Muscle layer of colon (tissue), 2 donors: ENCODE data around the gene INHBB.

ENCODE experiments used
- H3K27ac ChIP-seq: one replicate; pipeline ENCODE4 v1.7.0; 2013; ENCODE audit warnings: low read depth, mild to moderate bottlenecking, low read length, moderate library complexity
- H3K27me3 ChIP-seq, 2 donors: one replicate each; pipeline ENCODE4 v1.7.0; 2013; ENCODE audit warnings: low read length in 2 of 2, mild to moderate bottlenecking in 2 of 2; ENCODE audit not compliant: insufficient read depth in 2 of 2, control insufficient read depth in 1 of 2
- H3K36me3 ChIP-seq: one replicate; pipeline ENCODE4 v1.7.0; 2013; ENCODE audit warnings: mild to moderate bottlenecking, low read length; ENCODE audit not compliant: insufficient read depth
- H3K4me1 ChIP-seq: one replicate; pipeline ENCODE4 v1.7.0; 2013; ENCODE audit warnings: mild to moderate bottlenecking, low read length; ENCODE audit not compliant: insufficient read depth
- H3K4me3 ChIP-seq, 2 donors: one replicate each; pipeline ENCODE4 v1.7.0; 2013; ENCODE audit warnings: low read length in 2 of 2, low read depth in 1 of 2, mild to moderate bottlenecking in 1 of 2, moderate library complexity in 1 of 2
- H3K9ac ChIP-seq: one replicate; pipeline ENCODE4 v1.7.0; 2013; ENCODE audit warnings: low read length
- H3K9me3 ChIP-seq: one replicate; pipeline ENCODE4 v1.7.0; 2013; ENCODE audit warnings: mild to moderate bottlenecking, low read length
- donor health status: abdominal sarcoma.
- donor health status: Adenocarcinoma of cecum.

INHBB gene

GRCh38 chr2:120346026-120346666 lies at the start of gene INHBB:
INHBB (plus strand) TSS chr2:120346136; CDS start chr2:120346189, 53 bp downstream.
- no peak within 1 kb of the TSS for H3K27ac ChIP-seq
- peaks cover 24 to 79% of the 10 kb centered on the region in 2 donors for H3K27me3 ChIP-seq
- no peaks in the 10 kb centered on the region for H3K36me3 ChIP-seq
- H3K9me3 ChIP-seq: no peaks in the 10 kb centered on the region
- H3K4me1 ChIP-seq: peaks cover 12% of the 10 kb centered on the region
- peak within 1 kb of the TSS; percentile 45 to 47 for H3K4me3 ChIP-seq
- H3K9ac ChIP-seq: no peak within 1 kb of the TSS

GRCh38 chr2:120298173-120298835 lies 47.6 kb upstream of the INHBB start:
- Histone ChIP-seq H3K27me3 (no peaks in the 10 kb centered on the region), H3K27ac (no peak overlapping the region), H3K4me1 (no peaks in the 10 kb centered on the region), H3K4me3 (no peak overlapping the region), H3K9ac (no peak overlapping the region), H3K9me3 (no peaks in the 10 kb centered on the region), H3K36me3 (peaks cover 25% of the 10 kb centered on the region)

GRCh38 chr2:120299004-120299403 lies 46.9 kb upstream of the INHBB start:
- Histone ChIP-seq H3K27ac (no peak overlapping the region), H3K27me3 (no peaks in the 10 kb centered on the region), H3K36me3 (peaks cover 25% of the 10 kb centered on the region), H3K4me1 (no peaks in the 10 kb centered on the region), H3K9ac (no peak overlapping the region), H3K4me3 (no peak overlapping the region), H3K9me3 (no peaks in the 10 kb centered on the region)

- H3K4me1 ChIP-seq: no peaks in the 10 kb centered on the region
- H3K9ac ChIP-seq: no peak overlapping the region
- H3K36me3 ChIP-seq: peaks cover 25% of the 10 kb centered on the region
Observed at GRCh38 chr2:120299561-120299960, 46.4 kb upstream of the INHBB start.

GRCh38 chr2:120300385-120300784 lies 45.6 kb upstream of the INHBB start:
- Histone ChIP-seq H3K27ac (no peak overlapping the region), H3K9me3 (no peaks in the 10 kb centered on the region), H3K36me3 (peaks cover 22% of the 10 kb centered on the region), H3K4me1 (no peaks in the 10 kb centered on the region), H3K9ac (no peak overlapping the region), H3K4me3 (no peak overlapping the region), H3K27me3 (no peaks in the 10 kb centered on the region)

More at GRCh38 chr2:120299561-120299960, 46.4 kb upstream of the INHBB start:
- no peaks in the 10 kb centered on the region for H3K27me3 ChIP-seq
- H3K9me3 ChIP-seq: no peaks in the 10 kb centered on the region
- no peak overlapping the region for H3K4me3 ChIP-seq
- no peak overlapping the region for H3K27ac ChIP-seq

GRCh38 chr2:120301284-120301683 lies 44.7 kb upstream of the INHBB start:
- no peak overlapping the region for H3K4me3 ChIP-seq
- H3K4me1 ChIP-seq: no peaks in the 10 kb centered on the region
- no peak overlapping the region for H3K9ac ChIP-seq
- peaks cover 26% of the 10 kb centered on the region for H3K36me3 ChIP-seq
- no peaks in the 10 kb centered on the region for H3K27me3 ChIP-seq
- no peaks in the 10 kb centered on the region for H3K9me3 ChIP-seq
- H3K27ac ChIP-seq: no peak overlapping the region

- H3K4me3 ChIP-seq: no peak overlapping the region
- no peaks in the 10 kb centered on the region for H3K27me3 ChIP-seq
- H3K9ac ChIP-seq: no peak overlapping the region
- no peaks in the 10 kb centered on the region for H3K9me3 ChIP-seq
- H3K27ac ChIP-seq: no peak overlapping the region
- no peaks in the 10 kb centered on the region for H3K4me1 ChIP-seq
- peaks cover 26% of the 10 kb centered on the region for H3K36me3 ChIP-seq
Observed at GRCh38 chr2:120302301-120302700, 43.6 kb upstream of the INHBB start.

- peaks cover 17% of the 10 kb centered on the region for H3K36me3 ChIP-seq
Observed at GRCh38 chr2:120303177-120303576, 42.8 kb upstream of the INHBB start.

GRCh38 chr2:120305296-120305695 lies 40.6 kb upstream of the INHBB start:
- H3K36me3 ChIP-seq: peaks cover 6% of the 10 kb centered on the region
- no peak overlapping the region for H3K27ac ChIP-seq
- no peaks in the 10 kb centered on the region for H3K4me1 ChIP-seq
- no peaks in the 10 kb centered on the region for H3K9me3 ChIP-seq
- H3K9ac ChIP-seq: no peak overlapping the region
- H3K4me3 ChIP-seq: no peak overlapping the region
- no peaks in the 10 kb centered on the region for H3K27me3 ChIP-seq

More at GRCh38 chr2:120303177-120303576, 42.8 kb upstream of the INHBB start:
- Histone ChIP-seq H3K4me3 (no peak overlapping the region), H3K9ac (no peak overlapping the region), H3K9me3 (no peaks in the 10 kb centered on the region), H3K27me3 (no peaks in the 10 kb centered on the region), H3K27ac (no peak overlapping the region), H3K4me1 (no peaks in the 10 kb centered on the region)

GRCh38 chr2:120305937-120306490 lies 39.9 kb upstream of the INHBB start:
- Histone ChIP-seq H3K4me3 (no peak overlapping the region), H3K27me3 (no peaks in the 10 kb centered on the region), H3K27ac (no peak overlapping the region), H3K9me3 (no peaks in the 10 kb centered on the region), H3K9ac (no peak overlapping the region), H3K4me1 (no peaks in the 10 kb centered on the region), H3K36me3 (peaks cover 5% of the 10 kb centered on the region)

GRCh38 chr2:120307482-120307881 lies 38.5 kb upstream of the INHBB start:
- Histone ChIP-seq H3K9me3 (no peaks in the 10 kb centered on the region), H3K9ac (no peak overlapping the region), H3K4me1 (no peaks in the 10 kb centered on the region), H3K27me3 (no peaks in the 10 kb centered on the region), H3K4me3 (no peak overlapping the region), H3K36me3 (peaks cover 5% of the 10 kb centered on the region), H3K27ac (no peak overlapping the region)
